ENCODE results near the gene E4F1.

DNA sequence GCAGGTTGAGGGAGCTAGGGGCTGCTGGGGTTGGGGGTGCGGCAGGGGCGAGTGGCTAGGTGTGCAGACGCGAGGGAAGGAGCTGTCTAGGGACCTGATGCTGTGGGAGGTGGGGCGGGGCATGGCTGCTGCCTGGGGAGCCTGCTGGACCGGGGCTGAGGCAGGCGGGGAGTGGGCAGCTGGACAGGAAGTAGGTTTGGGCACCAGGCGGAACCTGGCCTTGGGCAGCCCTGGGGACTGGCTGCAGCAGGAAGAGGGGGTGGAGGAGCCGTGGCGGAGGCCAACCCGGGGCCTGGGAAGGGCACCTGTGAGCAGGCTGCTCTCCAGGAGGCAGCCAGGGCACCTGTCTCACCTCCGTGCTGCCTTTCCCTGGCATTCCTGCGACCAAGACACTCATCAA, 7.0 kb downstream of the E4F1 start:
- TF ChIP-seq, protein P1, sequence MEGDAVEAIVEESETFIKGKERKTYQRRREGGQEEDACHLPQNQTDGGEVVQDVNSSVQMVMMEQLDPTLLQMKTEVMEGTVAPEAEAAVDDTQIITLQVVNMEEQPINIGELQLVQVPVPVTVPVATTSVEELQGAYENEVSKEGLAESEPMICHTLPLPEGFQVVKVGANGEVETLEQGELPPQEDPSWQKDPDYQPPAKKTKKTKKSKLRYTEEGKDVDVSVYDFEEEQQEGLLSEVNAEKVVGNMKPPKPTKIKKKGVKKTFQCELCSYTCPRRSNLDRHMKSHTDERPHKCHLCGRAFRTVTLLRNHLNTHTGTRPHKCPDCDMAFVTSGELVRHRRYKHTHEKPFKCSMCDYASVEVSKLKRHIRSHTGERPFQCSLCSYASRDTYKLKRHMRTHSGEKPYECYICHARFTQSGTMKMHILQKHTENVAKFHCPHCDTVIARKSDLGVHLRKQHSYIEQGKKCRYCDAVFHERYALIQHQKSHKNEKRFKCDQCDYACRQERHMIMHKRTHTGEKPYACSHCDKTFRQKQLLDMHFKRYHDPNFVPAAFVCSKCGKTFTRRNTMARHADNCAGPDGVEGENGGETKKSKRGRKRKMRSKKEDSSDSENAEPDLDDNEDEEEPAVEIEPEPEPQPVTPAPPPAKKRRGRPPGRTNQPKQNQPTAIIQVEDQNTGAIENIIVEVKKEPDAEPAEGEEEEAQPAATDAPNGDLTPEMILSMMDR (IDR thresholded peaks at IDR 0.05): no peak
- TF ChIP-seq POLR2A (IDR thresholded peaks at IDR 0.05): no peak
